OCI-LY1 (cell line): ENCODE results near the gene FZD2.

Experiments
- CTCF ChIP-seq: fragments of 200-600 bp; sonication (generic), shearing (Covaris generic); IDR thresholded peaks from 2 replicates; pipeline ENCODE4 v1.5.1; 2017; ENCODE audit warnings: mild to moderate bottlenecking, antibody characterized with exemption, low read length, moderate library complexity, mixed read lengths
- EZH2 ChIP-seq: fragments of 200-600 bp; sonication (generic), shearing (Covaris generic); IDR thresholded peaks from 2 replicates; pipeline ENCODE4 v1.8.0; 2017; ENCODE audit warnings: borderline replicate concordance, mixed run types, mild to moderate bottlenecking, antibody characterized with exemption, low read length, moderate library complexity, mixed read lengths

GRCh38 chr17:44540246-44541084 is 16.8 kb upstream of the FZD2 start:
- no peak for TF ChIP-seq CTCF
- no peak for TF ChIP-seq EZH2
